Raji (cell line): Measurements from ENCODE around the gene CDIPT.

Experiments
- POLR2A ChIP-seq: IDR thresholded peaks from 2 replicates; pipeline ENCODE4 v1.6.1; 2011; ENCODE audit warnings: low read depth, low read length, control low read depth; ENCODE audit not compliant: insufficient read depth

Gene CDIPT

GRCh38 chr16:29898804-29899515, 35.9 kb upstream of the CDIPT start:
- TF ChIP-seq POLR2A: no peak

- no peak for TF ChIP-seq POLR2A
Observed at GRCh38 chr16:29898135-29898803, 35.2 kb upstream of the CDIPT start.

- TF ChIP-seq POLR2A: no peak
Observed at GRCh38 chr16:29897333-29897732, 34.3 kb upstream of the CDIPT start.

- TF ChIP-seq POLR2A: no peak
Observed at GRCh38 chr16:29896841-29897240, 33.8 kb upstream of the CDIPT start.

GRCh38 chr16:29894352-29894751, 31.3 kb upstream of the CDIPT start:
- TF ChIP-seq POLR2A: no peak

- no peak for TF ChIP-seq POLR2A
Observed at GRCh38 chr16:29893553-29893952, 30.5 kb upstream of the CDIPT start.

- no peak for TF ChIP-seq POLR2A
Observed at GRCh38 chr16:29892458-29892813, 29.4 kb upstream of the CDIPT start.

- no peak for TF ChIP-seq POLR2A
Observed at GRCh38 chr16:29891525-29892457, 28.8 kb upstream of the CDIPT start.

- TF ChIP-seq POLR2A: no peak
Observed at GRCh38 chr16:29883987-29884386, 21.0 kb upstream of the CDIPT start.

- TF ChIP-seq POLR2A: no peak
Observed at GRCh38 chr16:29881050-29881449, 18.0 kb upstream of the CDIPT start.

GRCh38 chr16:29878172-29878571, 15.1 kb upstream of the CDIPT start:
- no peak for TF ChIP-seq POLR2A

GRCh38 chr16:29877266-29877961, 14.4 kb upstream of the CDIPT start:
- TF ChIP-seq POLR2A: no peak

- no peak for TF ChIP-seq POLR2A
Observed at GRCh38 chr16:29876594-29877249, 13.7 kb upstream of the CDIPT start.

- no peak for TF ChIP-seq POLR2A
Observed at GRCh38 chr16:29876217-29876593, 13.2 kb upstream of the CDIPT start.

GRCh38 chr16:29875206-29875605, 12.2 kb upstream of the CDIPT start:
- TF ChIP-seq POLR2A: no peak

GRCh38 chr16:29873319-29873718, 10.3 kb upstream of the CDIPT start:
- TF ChIP-seq POLR2A: no peak
